SH-SY5Y (cell line): ENCODE data around the gene C19orf67.

Experiments used
- GATA2 ChIP-seq: IDR thresholded peaks from 2 replicates; pipeline ENCODE4 v1.6.1; 2011; ENCODE audit warnings: mild to moderate bottlenecking, low read depth, low read length
- GATA3 ChIP-seq: IDR thresholded peaks from 2 replicates; pipeline ENCODE4 v1.6.1; 2011; ENCODE audit warnings: low read depth, mild to moderate bottlenecking, low read length, moderate library complexity

GRCh38 chr19:14117668-14118164, 32.1 kb upstream of the C19orf67 start, which contains the start of gene PRKACA:
- TF ChIP-seq GATA2 (no peak), GATA3 (no peak)
